HG02981 (cell line): ENCODE results near the gene ABHD15.
A peak's percentile ranks its signal among the peaks of the same experiment; 100 is the strongest.

Experiments
- ATAC-seq: cut with Tn5 transposase; IDR thresholded peaks from one replicate; pipeline ENCODE4 v1.9.1; 2021; ENCODE audit warnings: mild to moderate bottlenecking, moderate library complexity; ENCODE audit not compliant: unreplicated experiment

ABHD15 gene

DNA sequence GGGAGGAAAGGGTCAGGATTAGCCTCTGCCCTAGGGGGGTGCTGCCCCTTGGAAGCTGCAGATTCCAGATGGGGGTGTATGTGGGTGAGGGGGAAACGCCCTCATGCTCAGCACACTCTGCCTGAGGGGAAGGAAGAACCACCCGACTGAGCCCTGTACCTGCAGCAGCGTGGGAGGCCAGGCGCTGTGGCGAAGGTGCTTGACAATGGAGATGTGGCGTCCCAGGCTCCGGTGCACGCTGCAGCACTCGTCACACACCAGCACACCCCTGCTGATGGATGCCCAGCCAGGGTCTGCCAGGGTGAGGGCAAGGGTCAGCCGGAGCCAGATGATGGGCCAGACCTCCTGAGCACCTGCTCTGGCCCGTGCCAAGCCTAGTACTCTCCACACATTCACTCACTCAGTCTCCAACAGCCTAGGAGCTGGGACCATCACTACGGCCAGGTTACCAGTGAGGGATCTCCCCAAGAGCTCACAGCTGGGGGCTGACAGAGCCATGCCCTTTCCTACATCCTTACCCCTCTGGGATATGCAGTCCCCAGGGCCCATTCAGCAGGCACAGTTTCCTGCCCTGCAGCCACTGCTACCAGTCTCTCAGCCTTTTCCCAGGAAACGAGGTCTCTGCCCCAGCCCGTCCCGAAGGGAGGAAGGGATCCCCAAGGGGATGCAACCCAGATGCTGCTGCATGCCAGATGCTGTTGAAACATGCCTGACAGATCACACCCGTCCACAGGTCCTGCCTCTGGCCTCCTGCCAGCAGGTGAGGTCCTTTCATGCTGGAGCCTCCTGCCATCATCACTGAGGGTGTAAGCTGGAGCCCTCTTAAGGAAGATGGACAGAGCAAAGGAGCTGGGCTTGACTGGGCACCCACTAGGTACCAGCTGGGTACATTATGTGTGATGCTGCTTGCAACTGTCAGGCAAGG is 16.7 kb upstream of the ABHD15 start:
- ATAC-seq = no peak

- no peak for ATAC-seq
Measured at GRCh38 chr17:29582772-29583171, 15.9 kb upstream of the ABHD15 start.

- no peak for ATAC-seq
Measured at GRCh38 chr17:29582254-29582765, 15.5 kb upstream of the ABHD15 start.

DNA sequence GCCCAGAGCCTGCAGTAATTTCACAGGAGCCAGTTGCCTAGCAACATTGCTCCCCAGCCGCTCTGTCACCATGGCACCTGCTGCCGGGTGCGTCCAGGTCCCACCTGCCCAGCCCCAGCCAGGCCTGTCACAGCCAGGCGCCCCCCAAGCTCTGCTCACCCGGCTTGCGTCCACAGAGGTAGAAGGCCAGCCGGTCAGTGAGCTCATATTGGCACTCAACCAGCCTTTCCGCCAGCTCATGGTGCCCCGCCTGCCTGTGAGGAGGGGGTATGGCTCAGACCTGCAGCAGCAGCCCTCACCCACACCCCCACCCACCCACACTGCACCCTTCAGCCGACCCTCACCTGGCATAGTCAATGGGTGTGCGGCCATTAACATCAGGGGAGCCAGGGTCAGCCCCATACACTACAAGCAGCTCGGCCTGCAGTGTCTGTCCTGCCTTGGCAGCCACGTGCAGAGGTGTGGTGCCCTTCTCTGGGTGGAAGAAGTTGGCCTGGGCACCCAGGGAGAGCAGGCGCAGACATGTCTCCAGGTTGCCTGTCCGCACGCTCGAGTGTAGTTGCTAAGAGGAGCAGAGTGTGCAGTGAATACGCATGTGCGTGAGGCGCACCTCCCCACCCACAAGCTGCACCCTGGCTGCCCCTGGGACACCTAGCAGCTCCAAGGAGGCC is 14.9 kb upstream of the ABHD15 start:
- ATAC-seq = no peak

DNA sequence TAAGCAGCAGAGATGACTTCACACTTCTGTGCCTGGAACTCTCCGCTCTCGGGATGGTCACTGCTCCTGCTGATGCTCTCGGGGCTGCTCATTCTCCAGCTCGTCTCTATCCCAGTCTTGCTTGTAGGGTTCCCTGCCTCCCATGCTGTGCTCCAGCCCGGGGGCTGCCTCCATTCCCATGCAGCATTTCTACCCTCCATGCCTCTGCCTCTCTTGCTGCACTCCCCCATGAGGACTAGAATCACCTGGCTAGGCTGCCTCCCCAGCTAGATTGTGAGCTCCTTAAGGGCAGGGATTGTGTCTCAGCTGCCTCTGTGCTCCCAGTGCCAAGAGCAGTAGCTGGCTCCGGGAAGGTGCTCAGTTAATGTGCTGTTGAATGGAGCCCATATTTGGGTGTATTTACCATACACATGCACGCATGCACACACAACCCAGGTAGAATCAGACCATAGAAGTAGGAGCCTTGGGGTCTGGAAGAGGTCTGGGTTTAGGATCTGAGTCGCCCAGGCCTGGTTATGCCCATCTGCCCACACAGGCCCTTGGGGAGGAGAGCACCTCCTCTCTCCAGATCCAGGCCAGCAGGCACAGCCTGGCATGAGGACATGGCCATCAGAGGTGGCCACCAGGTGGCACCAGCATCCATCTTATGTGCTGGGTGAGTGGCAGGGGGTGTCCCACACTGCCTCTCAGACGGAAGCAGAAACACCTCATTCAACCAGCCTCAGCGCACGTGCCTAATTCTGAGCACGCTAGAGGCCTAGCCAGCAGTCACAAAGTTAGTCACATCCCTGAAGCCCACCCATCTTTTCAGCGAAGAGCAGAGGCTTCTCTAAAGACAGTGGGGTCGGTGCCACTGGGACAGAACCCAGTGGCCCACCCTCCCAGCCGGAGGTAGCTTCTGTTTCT is 13.3 kb upstream of the ABHD15 start:
- ATAC-seq = peak; percentile 86

DNA sequence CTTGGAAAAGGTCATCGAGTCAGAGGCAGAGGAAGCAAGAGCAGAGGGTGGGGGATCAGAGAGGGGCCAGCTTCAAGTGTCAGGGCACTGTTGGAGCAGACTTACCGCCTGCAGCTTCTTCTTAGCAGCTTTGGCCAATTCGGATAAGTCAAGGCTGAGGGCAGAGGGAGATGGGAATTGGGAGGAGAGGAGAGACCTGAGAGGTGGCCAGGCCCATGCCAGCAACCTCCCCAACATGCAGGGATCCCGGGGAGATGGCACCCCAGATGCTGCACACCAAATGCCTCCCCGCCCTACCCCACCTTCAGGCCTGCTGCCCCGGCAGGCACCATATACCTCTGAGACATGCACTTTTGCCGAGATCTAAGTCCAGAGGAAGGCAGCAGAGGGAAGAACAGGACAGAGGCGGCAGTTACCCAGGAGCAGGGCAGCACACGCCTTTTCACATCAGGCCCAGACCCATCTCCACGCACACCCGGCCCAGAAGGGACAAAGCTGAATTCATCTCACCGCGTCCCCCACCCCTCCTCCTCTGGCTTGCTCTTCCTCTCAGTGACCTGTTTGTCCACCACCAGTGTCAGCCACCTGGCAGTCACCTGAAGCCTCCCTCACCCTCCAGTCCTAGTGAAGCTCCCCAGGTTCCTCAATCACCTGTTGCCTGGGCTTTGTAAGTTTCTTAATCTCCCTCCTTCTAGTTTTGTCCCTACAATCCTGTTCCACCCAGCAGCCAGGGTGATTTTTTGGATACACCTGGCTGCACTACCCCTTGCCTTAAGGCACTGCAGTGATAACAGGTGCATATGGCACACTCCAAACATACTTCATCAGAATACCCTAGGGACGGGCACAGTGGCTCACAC is 12.0 kb upstream of the ABHD15 start:
- no peak for ATAC-seq

- no peak for ATAC-seq
Measured at GRCh38 chr17:29577385-29578211, 10.8 kb upstream of the ABHD15 start.

- ATAC-seq = no peak
Measured at GRCh38 chr17:29577001-29577370, 10.1 kb upstream of the ABHD15 start.

GRCh38 chr17:29576214-29577000 is 9.6 kb upstream of the ABHD15 start:
- no peak for ATAC-seq

GRCh38 chr17:29575511-29576213 is 8.8 kb upstream of the ABHD15 start:
- ATAC-seq = no peak

- ATAC-seq = no peak
Measured at GRCh38 chr17:29574732-29575510, 8.1 kb upstream of the ABHD15 start.

GRCh38 chr17:29573871-29574731 is 7.3 kb upstream of the ABHD15 start:
- no peak for ATAC-seq

DNA sequence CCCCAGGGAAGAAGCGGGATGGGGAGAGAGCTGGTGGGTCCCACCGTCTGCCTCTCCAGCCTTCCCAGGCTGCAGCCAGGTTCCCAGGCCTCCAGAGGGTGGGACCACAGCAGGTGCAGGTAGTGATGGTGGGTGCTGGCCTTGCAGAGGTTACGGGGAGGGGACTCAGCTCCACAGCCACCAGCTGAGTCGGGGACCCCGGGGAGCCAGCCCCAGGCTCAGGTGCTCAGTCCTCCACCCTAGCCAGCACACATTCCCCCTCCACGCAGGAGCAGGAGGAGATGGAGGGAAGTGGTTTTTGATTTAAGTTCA is 6.7 kb upstream of the ABHD15 start:
- no peak for ATAC-seq

GRCh38 chr17:29572691-29573557 is 6.1 kb upstream of the ABHD15 start:
- no peak for ATAC-seq
